GM23338 (cell line): ENCODE results near the gene CACNA1G. TPM values are rescaled to one million over a fixed set of nuclear protein-coding genes. Genes with fewer than 3 reads are reported as not detected.

ENCODE experiments used
- ATAC-seq: fragments of 200-7000 bp; cut with Tn5 transposase; 3 replicates; pipeline ENCODE4 v1.9.1; 2020
- DNase-seq: peaks from one replicate; pipeline ENCODE4 v3.0.0-alpha.2; 2015; ENCODE audit warnings: low spot score
- H2AFZ ChIP-seq: fragments of 200-600 bp; sonication (generic); 2 replicates; pipeline ENCODE4 v1.8.0; 2016; ENCODE audit warnings: antibody characterized with exemption, mild to moderate bottlenecking, moderate library complexity
- H3F3A ChIP-seq: fragments of 200-600 bp; sonication (generic); replicated peaks from 2 replicates; pipeline ENCODE4 v1.8.0; 2017; ENCODE audit warnings: antibody characterized with exemption, mixed run types, low read depth
- H3K27ac ChIP-seq: fragments of 200-600 bp; sonication (generic); 2 replicates; pipeline ENCODE4 v1.6.1; 2016; ENCODE audit warnings: low read depth
- H3K27me3 ChIP-seq: fragments of 200-600 bp; sonication (generic); 2 replicates; pipeline ENCODE4 v1.8.0; 2016; ENCODE audit warnings: mild to moderate bottlenecking, mixed run types, moderate library complexity; ENCODE audit not compliant: insufficient read depth
- H3K36me3 ChIP-seq: fragments of 200-600 bp; sonication (generic); 2 replicates; pipeline ENCODE4 v1.8.0; 2016; ENCODE audit warnings: mild to moderate bottlenecking; ENCODE audit not compliant: insufficient read depth
- H3K4me1 ChIP-seq: fragments of 200-600 bp; sonication (generic); 2 replicates; pipeline ENCODE4 v1.8.0; 2016; ENCODE audit warnings: mild to moderate bottlenecking, moderate library complexity; ENCODE audit not compliant: insufficient read depth
- H3K4me2 ChIP-seq: fragments of 200-600 bp; sonication (generic); 2 replicates; pipeline ENCODE4 v1.7.1; 2017; ENCODE audit warnings: mixed run types
- H3K4me3 ChIP-seq: fragments of 200-600 bp; sonication (generic); 2 replicates; pipeline ENCODE4 v1.6.1; 2016; ENCODE audit warnings: mixed run types
- H3K79me2 ChIP-seq: fragments of 200-600 bp; sonication (generic); replicated peaks from 2 replicates; pipeline ENCODE4 v1.8.0; 2017; ENCODE audit warnings: mild to moderate bottlenecking; ENCODE audit not compliant: insufficient read depth
- H3K9me2 ChIP-seq: fragments of 200-600 bp; sonication (generic); 2 replicates; pipeline ENCODE4 v1.8.0; 2017; ENCODE audit not compliant: insufficient read depth
- H4K20me1 ChIP-seq: fragments of 200-600 bp; sonication (generic); replicated peaks from 2 replicates; pipeline ENCODE4 v1.8.0; 2017; ENCODE audit warnings: mild to moderate bottlenecking; ENCODE audit not compliant: insufficient read depth
- H3K27ac Mint-ChIP-seq: 2 replicates; pipeline ENCODE4 v1.8.0; 2020; ENCODE audit warnings: inconsistent platforms, mild to moderate bottlenecking, moderate library complexity, mixed read lengths
- H3K27me3 Mint-ChIP-seq: 3 replicates; pipeline ENCODE4 v1.8.0; 2022; ENCODE audit warnings: low read depth, mild to moderate bottlenecking, moderate library complexity, mixed read lengths, inconsistent platforms; ENCODE audit not compliant: insufficient read depth, poor library complexity
- H3K36me3 Mint-ChIP-seq: 3 replicates; pipeline ENCODE4 v1.8.0; 2021; ENCODE audit warnings: low read depth, mild to moderate bottlenecking, inconsistent platforms, moderate library complexity, mixed read lengths
- H3K4me1 Mint-ChIP-seq: 3 replicates; pipeline ENCODE4 v1.8.0; 2020; ENCODE audit warnings: mild to moderate bottlenecking, inconsistent platforms, mixed read lengths
- H3K4me3 Mint-ChIP-seq: 3 replicates; pipeline ENCODE4 v1.8.0; 2021; ENCODE audit warnings: moderate library complexity, mild to moderate bottlenecking, inconsistent platforms, mixed read lengths
- H3K9me3 Mint-ChIP-seq: 3 replicates; pipeline ENCODE4 v1.8.0; 2020; ENCODE audit warnings: moderate library complexity, mild to moderate bottlenecking, inconsistent platforms, mixed read lengths
- CREB1 ChIP-seq: fragments of 250-450 bp; sonication (Bioruptor Pico); IDR thresholded peaks from 2 replicates; pipeline ENCODE4 v1.5.0; 2020; ENCODE audit warnings: low read depth, mild to moderate bottlenecking, moderate library complexity
- EZH2phosphoT487 ChIP-seq: fragments of 200-600 bp; sonication (generic); IDR thresholded peaks from one replicate; pipeline ENCODE4 v1.8.1; 2018; ENCODE audit warnings: antibody characterized with exemption; ENCODE audit not compliant: unreplicated experiment
- JUNB ChIP-seq: IDR thresholded peaks from one replicate; pipeline ENCODE4 v1.6.1; 2016; ENCODE audit warnings: antibody characterized with exemption; ENCODE audit not compliant: unreplicated experiment
- NANOG ChIP-seq: IDR thresholded peaks from 2 replicates; pipeline ENCODE4 v1.6.1; 2016; ENCODE audit warnings: antibody characterized with exemption, borderline replicate concordance
- POLR2AphosphoS5 ChIP-seq: IDR thresholded peaks from 2 replicates; pipeline ENCODE4 v1.6.1; 2016; ENCODE audit warnings: antibody characterized with exemption, low read depth
- STAT1 ChIP-seq: IDR thresholded peaks from one replicate; pipeline ENCODE4 v1.6.1; 2016; ENCODE audit warnings: antibody characterized with exemption; ENCODE audit not compliant: unreplicated experiment
- ZNF114 ChIP-seq: fragments of 250-450 bp; sonication (Bioruptor Pico); IDR thresholded peaks from 2 replicates; pipeline ENCODE4 v1.5.0; 2020; ENCODE audit warnings: mild to moderate bottlenecking, moderate library complexity
- ZNF331 ChIP-seq: fragments of 250-450 bp; sonication (Bioruptor Pico); IDR thresholded peaks from 2 replicates; pipeline ENCODE4 v1.5.0; 2020; ENCODE audit warnings: low read depth, mild to moderate bottlenecking, moderate library complexity
- polyA plus RNA-seq: library from polyadenylated mRNA; unstranded; fragments of >200 nt; fragmentation: Nextera tagmentation; extraction: Ambion mirVana; gene quantifications from 2 replicates; pipeline ENCODE4 v1.2.1, GENCODE V29; 2016
- total RNA-seq: library from RNA; depleted of rRNA; stranded (reverse); fragments of >200 nt; shearing (Covaris generic); gene quantifications from 2 replicates; pipeline ENCODE4 v1.2.3, GENCODE V29; 2014
- TF ChIP-seq, protein P1 (sequence below): IDR thresholded peaks from one replicate; pipeline ENCODE4 v1.6.1; 2018; ENCODE audit warnings: antibody characterized with exemption; ENCODE audit not compliant: unreplicated experiment
- TF ChIP-seq, protein P2 (sequence below): fragments of 250-450 bp; sonication (Bioruptor Pico); IDR thresholded peaks from 2 replicates; pipeline ENCODE4 v1.5.0; 2020; ENCODE audit warnings: mild to moderate bottlenecking, moderate library complexity

Gene CACNA1G
- total and polyA plus RNA-seq, 2 experiments from 2014 or later: 1.4 to 5.1 TPM

DNA sequence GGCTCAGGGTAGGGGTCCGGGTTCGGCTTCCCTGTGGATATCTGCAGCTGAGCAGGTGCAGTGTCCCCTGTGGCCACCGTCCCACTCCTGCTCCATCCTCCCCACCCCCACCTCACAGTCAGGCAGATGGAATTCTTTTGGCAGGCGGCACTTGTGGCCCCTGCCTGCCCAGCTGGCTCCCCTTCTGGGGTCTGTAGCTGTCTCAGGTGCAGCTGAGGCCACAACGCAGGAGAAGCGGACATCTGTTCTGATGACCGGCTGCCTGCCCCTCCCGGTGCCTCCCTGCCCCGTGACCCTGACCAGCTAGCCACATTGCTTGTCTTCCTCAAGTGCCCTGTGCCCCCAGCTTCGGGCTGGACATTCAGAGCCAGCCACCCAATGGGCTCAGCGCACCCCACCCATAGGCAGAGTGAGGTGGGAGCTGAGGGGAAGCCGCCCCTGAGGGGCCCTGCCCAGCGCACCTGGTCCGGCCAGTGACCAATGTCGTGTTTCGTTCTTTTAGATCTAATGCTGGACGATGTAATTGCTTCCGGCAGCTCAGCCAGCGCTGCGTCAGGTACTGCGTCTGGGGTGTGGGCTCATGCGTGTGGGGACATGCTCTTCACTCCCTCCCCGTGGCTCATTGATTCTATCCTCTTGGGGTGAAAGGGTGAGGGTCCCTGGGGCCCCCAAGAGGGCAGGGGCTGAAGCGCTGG lies 49.0 kb downstream of the CACNA1G start:
- ATAC-seq: no peak
- H3K4me1 ChIP-seq: peaks cover 4% of the 10 kb centered on the region; the same call in 1 of the 2 replicates
- peaks cover 28% of the 10 kb centered on the region for H3K4me1 Mint-ChIP-seq
- H3K27ac Mint-ChIP-seq: no peak overlapping the region
- no peak overlapping the region for H3K4me3 ChIP-seq
- no peaks in the 10 kb centered on the region for H4K20me1 ChIP-seq
- H2AFZ ChIP-seq: no peak overlapping the region
- H3K9me2 ChIP-seq: no peaks in the 10 kb centered on the region
- no peaks in the 10 kb centered on the region; the same call in 2 of the 3 replicates for H3K9me3 Mint-ChIP-seq
- no peak overlapping the region for H3K27ac ChIP-seq
- H3K4me2 ChIP-seq: no peak overlapping the region
- H3K36me3 Mint-ChIP-seq: no peaks in the 10 kb centered on the region; the same call in 2 of the 3 replicates
- H3K79me2 ChIP-seq: no peaks in the 10 kb centered on the region
- TF ChIP-seq, protein P1, sequence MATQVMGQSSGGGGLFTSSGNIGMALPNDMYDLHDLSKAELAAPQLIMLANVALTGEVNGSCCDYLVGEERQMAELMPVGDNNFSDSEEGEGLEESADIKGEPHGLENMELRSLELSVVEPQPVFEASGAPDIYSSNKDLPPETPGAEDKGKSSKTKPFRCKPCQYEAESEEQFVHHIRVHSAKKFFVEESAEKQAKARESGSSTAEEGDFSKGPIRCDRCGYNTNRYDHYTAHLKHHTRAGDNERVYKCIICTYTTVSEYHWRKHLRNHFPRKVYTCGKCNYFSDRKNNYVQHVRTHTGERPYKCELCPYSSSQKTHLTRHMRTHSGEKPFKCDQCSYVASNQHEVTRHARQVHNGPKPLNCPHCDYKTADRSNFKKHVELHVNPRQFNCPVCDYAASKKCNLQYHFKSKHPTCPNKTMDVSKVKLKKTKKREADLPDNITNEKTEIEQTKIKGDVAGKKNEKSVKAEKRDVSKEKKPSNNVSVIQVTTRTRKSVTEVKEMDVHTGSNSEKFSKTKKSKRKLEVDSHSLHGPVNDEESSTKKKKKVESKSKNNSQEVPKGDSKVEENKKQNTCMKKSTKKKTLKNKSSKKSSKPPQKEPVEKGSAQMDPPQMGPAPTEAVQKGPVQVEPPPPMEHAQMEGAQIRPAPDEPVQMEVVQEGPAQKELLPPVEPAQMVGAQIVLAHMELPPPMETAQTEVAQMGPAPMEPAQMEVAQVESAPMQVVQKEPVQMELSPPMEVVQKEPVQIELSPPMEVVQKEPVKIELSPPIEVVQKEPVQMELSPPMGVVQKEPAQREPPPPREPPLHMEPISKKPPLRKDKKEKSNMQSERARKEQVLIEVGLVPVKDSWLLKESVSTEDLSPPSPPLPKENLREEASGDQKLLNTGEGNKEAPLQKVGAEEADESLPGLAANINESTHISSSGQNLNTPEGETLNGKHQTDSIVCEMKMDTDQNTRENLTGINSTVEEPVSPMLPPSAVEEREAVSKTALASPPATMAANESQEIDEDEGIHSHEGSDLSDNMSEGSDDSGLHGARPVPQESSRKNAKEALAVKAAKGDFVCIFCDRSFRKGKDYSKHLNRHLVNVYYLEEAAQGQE: no peak
- no peak for TF ChIP-seq JUNB
- no peak for TF ChIP-seq ZNF114
- no peak for TF ChIP-seq CREB1 (CRISPR knock-in tag)
- H3K4me3 Mint-ChIP-seq: no peak overlapping the region
- H3F3A ChIP-seq: no peaks in the 10 kb centered on the region
- peaks cover 15% of the 10 kb centered on the region for H3K27me3 Mint-ChIP-seq
- H3K36me3 ChIP-seq: no peaks in the 10 kb centered on the region
- no peaks in the 10 kb centered on the region for H3K27me3 ChIP-seq
- no peak for DNase-seq

DNA sequence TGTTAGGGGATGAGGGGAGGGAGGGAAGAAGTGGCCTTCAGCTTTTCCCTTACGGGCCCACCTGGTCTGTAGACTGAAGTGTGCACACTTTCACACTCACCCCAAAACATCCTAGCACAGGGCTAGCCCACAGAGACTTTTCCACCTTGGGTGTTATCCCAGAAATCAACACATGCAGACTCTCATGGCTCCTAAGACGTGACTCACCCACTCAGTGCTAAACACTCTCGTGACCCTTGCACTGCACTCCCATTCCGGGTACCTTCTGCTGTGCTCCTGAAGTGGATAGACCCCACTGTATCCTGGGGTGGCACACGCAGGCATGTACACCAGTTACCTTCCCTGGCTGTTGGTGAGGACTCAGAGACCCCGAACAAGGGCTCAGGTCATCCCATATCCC lies 51.1 kb downstream of the CACNA1G start:
- Histone ChIP-seq H3K4me3 (no peak overlapping the region), H3K4me1 (peaks cover 4% of the 10 kb centered on the region; the same call in 1 of the 2 replicates), H2AFZ (no peak overlapping the region), H3K9me2 (no peaks in the 10 kb centered on the region), H3K36me3 (no peaks in the 10 kb centered on the region), H3F3A (no peaks in the 10 kb centered on the region), H3K79me2 (no peaks in the 10 kb centered on the region), H4K20me1 (no peaks in the 10 kb centered on the region), H3K27ac (no peak overlapping the region), H3K4me2 (no peak overlapping the region), H3K27me3 (no peaks in the 10 kb centered on the region)
- ATAC-seq: no peak
- Mint-ChIP-seq H3K27ac (no peak overlapping the region; the same call in 1 of the 2 replicates), H3K36me3 (no peaks in the 10 kb centered on the region; the same call in 1 of the 3 replicates), H3K27me3 (peaks cover 6% of the 10 kb centered on the region), H3K4me1 (peaks cover 18% of the 10 kb centered on the region), H3K9me3 (no peaks in the 10 kb centered on the region; the same call in 2 of the 3 replicates), H3K4me3 (no peak overlapping the region)
- DNase-seq: no peak
- TF ChIP-seq EZH2phosphoT487 (no peak), NANOG (no peak), ZNF331 (CRISPR knock-in tag) (no peak), POLR2AphosphoS5 (no peak), STAT1 (no peak), CREB1 (CRISPR knock-in tag) (no peak)
- TF ChIP-seq, protein P2, sequence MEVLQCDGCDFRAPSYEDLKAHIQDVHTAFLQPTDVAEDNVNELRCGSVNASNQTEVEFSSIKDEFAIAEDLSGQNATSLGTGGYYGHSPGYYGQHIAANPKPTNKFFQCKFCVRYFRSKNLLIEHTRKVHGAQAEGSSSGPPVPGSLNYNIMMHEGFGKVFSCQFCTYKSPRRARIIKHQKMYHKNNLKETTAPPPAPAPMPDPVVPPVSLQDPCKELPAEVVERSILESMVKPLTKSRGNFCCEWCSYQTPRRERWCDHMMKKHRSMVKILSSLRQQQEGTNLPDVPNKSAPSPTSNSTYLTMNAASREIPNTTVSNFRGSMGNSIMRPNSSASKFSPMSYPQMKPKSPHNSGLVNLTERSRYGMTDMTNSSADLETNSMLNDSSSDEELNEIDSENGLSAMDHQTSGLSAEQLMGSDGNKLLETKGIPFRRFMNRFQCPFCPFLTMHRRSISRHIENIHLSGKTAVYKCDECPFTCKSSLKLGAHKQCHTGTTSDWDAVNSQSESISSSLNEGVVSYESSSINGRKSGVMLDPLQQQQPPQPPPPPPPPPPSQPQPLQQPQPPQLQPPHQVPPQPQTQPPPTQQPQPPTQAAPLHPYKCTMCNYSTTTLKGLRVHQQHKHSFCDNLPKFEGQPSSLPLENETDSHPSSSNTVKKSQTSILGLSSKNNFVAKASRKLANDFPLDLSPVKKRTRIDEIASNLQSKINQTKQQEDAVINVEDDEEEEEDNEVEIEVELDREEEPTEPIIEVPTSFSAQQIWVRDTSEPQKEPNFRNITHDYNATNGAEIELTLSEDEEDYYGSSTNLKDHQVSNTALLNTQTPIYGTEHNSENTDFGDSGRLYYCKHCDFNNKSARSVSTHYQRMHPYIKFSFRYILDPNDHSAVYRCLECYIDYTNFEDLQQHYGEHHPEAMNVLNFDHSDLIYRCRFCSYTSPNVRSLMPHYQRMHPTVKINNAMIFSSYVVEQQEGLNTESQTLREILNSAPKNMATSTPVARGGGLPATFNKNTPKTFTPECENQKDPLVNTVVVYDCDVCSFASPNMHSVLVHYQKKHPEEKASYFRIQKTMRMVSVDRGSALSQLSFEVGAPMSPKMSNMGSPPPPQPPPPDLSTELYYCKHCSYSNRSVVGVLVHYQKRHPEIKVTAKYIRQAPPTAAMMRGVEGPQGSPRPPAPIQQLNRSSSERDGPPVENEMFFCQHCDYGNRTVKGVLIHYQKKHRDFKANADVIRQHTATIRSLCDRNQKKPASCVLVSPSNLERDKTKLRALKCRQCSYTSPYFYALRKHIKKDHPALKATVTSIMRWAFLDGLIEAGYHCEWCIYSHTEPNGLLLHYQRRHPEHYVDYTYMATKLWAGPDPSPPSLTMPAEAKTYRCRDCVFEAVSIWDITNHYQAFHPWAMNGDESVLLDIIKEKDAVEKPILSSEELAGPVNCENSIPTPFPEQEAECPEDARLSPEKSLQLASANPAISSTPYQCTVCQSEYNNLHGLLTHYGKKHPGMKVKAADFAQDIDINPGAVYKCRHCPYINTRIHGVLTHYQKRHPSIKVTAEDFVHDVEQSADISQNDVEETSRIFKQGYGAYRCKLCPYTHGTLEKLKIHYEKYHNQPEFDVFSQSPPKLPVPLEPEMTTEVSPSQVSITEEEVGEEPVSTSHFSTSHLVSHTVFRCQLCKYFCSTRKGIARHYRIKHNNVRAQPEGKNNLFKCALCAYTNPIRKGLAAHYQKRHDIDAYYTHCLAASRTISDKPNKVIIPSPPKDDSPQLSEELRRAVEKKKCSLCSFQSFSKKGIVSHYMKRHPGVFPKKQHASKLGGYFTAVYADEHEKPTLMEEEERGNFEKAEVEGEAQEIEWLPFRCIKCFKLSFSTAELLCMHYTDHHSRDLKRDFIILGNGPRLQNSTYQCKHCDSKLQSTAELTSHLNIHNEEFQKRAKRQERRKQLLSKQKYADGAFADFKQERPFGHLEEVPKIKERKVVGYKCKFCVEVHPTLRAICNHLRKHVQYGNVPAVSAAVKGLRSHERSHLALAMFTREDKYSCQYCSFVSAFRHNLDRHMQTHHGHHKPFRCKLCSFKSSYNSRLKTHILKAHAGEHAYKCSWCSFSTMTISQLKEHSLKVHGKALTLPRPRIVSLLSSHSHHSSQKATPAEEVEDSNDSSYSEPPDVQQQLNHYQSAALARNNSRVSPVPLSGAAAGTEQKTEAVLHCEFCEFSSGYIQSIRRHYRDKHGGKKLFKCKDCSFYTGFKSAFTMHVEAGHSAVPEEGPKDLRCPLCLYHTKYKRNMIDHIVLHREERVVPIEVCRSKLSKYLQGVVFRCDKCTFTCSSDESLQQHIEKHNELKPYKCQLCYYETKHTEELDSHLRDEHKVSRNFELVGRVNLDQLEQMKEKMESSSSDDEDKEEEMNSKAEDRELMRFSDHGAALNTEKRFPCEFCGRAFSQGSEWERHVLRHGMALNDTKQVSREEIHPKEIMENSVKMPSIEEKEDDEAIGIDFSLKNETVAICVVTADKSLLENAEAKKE (CRISPR knock-in tag): no peak
